Measurements from ENCODE around the gene L1CAM.
A peak's percentile ranks its signal among the peaks of the same experiment; 100 is the strongest.

The L1CAM gene

DNA sequence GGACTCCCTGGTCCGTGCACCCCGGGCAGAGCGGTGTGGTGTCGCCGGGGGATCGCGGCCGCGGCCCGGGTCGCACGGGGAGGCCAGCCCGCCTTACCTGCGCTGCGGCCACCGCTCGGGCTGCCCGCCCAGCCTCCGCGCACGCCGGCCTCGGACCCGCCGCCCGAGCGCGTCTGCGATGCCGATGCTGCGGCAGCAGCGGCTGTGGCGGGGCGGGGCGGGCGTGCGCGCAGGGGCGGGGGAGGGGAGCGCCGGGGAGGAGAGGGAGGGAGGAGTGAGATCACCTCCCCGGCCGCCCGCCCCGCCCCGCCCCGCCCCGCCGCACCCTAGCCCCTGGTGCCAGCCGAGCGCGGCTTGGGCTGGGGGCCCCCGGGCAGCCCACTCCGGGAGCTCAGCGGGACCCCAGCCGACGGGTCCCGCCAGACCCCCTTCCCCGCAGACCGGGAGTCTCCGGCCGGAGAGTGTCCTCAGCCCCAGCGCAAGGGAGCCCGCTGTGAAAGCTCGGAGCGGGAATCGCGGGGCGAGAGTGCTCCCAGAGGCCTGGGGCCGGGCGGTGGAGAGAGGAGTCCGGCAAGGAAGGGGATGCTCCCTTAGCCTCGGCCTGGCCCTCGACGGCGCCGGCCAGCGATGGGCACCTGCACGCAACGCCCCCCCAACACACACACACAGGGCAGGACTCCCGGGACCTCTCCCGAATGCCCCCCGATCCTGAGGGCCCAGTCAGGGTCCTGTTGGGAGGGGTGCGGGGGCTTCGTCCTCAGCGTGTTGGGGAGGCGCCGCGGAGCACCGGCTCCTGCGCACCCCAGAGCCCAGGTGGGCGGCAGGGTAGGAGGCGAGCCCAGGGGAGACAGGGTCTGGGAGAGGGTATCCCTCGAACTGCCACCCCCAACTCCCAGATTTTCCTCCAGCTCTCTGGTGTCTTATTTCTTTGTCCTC, at the start of gene L1CAM:
TSS of gene L1CAM (minus strand) at position 206 of the 936 bp plus-strand sequence. CDS start 10,337 bp downstream, outside the sequence.
- no peak for DNase-seq (ENCODE audit: low read depth)

DNA sequence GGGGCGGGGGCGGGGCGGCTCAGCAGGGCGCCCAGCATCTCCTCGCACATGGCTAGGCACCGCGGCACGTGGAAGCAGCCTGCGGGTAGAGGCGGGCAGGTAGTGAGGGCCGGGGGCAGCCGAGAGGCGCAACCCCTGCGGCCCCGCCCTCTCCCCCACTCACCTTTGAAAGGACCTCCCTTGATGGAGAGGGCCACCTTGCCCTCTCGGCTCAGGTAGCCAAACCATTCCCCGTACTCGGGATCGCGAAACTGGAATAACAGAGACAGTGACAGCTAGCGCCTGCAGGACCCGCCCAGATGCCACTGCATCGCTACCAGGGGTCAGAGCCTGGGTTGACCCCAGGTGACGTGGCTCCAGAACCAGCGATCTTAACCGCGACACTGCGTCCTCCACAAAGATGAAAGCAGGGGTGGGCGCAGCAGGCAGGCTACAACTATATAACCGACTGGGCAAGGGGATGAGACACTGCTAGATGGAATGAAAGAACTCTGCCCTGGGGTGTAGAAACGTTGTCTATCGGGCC, 49.4 kb upstream of the L1CAM start:
- no peak for DNase-seq (ENCODE audit: low read depth)

- DNase-seq (ENCODE audit: low read depth): no peak
Measured at GRCh38 chrX:153934762-153935325, 48.9 kb upstream of the L1CAM start, which contains the start of gene NAA10. NAA10 (minus strand) TSS chrX:153935037; CDS start chrX:153934904, 133 bp downstream.

DNA sequence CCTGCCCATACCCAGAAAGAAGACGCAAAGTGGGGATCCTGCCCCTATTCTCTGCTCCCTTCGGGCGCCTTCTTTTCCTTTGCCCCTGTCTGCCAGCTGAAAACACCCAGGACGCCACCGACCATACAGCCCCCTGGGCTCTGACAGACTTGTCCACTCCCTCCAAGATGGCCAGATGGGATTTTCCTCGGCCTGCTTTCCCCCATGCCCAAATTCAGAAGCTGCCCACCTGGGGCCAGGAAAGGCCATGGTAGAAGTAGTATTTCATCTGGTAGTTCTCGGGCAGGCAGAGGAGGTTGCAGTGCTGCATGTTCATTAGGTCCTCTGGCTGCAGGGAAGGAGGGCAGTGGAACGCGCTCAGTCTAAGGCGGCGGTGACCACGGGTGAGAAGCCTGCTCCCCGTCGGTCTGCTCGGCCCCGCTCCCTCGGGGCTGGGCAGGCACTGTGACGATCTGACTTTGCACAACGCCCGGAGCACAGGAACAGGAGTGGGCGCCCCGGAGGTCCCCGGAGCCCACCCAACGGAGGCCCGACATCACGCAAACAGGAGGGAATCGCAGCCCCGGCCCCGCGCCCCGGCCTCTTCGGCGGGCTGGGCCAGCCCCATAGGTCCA, 48.3 kb upstream of the L1CAM start:
- DNase-seq (ENCODE audit: low read depth): no peak

DNA sequence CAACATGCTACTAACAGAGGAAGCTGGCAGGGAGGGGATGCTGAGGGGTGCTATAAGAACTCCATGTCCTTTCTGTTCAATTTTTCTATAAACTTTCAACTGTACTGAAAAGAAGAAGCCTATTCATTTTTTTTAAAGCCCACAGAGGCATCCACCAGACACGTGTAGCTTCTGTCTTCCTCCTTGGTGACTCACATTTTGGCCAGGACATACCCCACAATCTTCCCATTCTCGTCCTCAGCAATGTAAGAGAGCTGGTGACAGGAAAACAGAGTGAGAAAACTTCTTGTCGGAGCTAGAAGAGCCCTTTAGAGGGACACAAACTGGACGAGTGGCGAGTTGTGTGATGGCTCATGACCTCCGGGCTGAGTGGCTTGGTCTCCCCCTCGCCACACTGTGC, 47.8 kb upstream of the L1CAM start:
- DNase-seq (ENCODE audit: low read depth): no peak

DNA sequence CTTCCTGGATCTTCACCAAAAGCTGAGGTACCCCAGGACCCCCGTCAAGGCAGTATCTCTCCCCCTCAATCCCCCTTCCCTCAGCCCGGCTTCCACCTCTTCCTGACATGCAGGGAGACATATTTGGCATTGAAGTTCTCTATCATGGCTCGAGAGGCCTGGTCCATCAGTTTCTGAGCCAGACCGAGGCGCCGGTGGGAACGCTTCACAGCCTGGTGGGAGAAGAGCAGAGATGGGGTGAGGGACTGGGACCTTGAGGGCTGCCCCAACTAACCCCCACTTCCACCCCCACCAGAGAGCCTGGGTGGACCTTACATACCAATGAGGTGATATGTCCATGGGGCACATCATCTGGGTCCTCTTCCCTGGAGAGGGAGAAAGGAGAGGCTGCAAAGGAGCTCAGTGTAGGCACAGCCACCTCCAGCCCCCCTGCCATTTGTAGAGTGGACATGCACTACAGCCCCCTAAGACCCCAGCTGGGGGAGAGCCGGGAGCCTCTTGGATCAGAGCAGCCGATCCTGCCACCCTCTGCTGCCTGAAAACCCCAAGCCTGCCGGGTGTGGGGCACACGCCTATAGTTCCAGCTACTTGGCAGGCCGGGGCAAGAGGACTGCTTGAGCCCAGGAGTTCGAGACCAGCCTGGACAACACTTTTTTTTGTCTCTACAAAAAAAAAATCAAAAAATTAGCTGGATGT, 46.4 kb upstream of the L1CAM start:
- DNase-seq (ENCODE audit: low read depth): no peak

GRCh38 chrX:153931748-153932147, 45.8 kb upstream of the L1CAM start:
- no peak for DNase-seq (ENCODE audit: low read depth)

DNA sequence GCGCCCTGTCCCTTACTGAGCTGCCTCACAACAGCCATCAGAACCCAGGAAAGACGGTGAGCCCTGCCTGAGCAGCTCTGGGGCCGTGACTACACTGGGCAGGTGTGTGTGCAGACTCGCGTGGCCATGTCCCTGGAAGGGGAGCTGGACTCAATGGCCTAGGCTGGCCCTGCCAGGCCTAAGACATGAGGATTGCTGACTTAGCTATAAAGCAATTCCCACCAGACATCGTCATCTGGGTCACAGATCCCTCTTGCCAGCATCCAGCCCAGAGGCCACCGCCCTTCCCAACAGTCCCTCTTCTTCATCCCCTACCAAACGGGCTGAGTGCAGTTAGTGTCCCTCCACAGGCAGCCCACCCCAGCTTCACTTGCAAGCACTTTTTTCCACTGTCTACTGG, 45.2 kb upstream of the L1CAM start:
- DNase-seq (ENCODE audit: low read depth): no peak

DNA sequence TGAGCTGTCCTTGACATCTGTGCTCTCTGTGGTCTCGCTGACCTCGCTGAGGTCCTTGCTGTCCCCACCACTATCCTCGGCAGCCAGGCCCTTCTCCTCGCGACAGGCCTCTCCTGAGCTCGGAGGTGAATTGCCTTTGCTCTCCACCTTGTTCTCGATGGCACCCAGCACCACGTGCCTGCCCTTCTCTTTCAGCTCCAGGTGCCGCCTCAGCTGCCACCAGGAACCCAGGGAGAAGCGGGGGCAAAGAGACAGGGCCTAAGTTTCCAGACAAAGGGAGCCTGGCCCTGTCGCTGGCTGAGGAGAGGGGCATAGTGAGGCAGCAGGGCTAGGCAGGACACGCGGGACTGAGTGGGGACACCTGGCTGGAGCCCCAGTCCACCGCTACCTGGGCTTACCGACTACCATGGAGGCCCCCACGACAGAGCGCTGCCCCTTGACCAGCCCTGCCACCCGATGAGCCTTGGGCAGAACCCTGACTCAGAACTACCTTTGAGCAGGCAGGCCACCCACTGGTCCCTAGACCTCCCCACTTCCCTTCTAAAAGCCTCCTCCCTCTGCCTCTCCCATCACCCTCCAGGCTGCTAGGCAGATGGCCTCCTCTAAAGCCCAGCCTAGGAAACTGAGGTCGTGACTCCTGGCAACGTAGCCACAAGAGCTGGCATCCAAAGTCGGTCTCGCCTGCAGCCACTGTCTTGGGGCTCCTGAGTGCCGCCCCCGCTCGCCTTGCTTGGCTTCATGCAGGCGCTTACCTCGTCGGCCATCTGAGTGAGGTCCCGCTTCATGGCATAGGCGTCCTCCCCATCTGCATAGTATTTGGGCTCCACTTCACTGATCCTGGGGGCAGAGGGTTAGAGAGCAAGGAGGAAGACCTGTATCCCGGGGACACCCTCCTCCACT, 44.3 kb upstream of the L1CAM start:
- no peak for DNase-seq (ENCODE audit: low read depth)

GRCh38 chrX:153929576-153929975, 43.6 kb upstream of the L1CAM start:
- DNase-seq (ENCODE audit: low read depth): no peak

DNA sequence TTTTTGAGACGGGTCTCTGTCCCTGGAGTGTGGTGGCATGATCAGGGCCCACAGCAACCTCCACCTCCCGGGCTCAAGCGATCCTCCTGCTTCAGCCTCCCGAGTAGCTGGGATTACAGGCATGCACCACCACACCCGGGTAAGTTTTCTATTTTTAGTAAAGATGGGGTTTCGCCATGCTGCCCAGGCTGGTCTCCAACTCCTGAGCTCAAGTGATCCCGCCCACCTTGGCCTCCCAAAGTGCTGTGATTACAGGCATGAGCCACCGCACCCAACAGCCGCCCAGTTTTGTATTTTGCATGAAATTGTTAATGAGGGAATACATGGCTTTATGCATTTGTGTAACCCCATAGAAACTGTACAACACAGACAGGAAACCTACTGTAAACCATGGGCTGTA, 42.9 kb upstream of the L1CAM start:
- DNase-seq (ENCODE audit: low read depth): no peak

- DNase-seq (ENCODE audit: low read depth): peak; percentile 69
Measured at GRCh38 chrX:153927922-153928760, 42.2 kb upstream of the L1CAM start.

DNA sequence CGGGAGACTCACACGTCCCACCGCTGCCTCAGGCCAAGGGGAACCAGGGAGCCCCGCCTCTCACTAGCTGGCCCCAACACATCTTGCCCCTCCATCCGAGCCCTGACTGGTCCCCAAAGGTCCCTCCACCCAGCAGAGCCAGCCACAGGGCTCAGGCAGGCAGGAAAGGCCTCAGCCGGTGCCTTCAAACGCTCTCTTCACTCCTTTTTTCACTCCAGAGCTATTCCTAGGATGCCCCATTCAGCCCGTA, 41.6 kb upstream of the L1CAM start:
- no peak for DNase-seq (ENCODE audit: low read depth)

DNA sequence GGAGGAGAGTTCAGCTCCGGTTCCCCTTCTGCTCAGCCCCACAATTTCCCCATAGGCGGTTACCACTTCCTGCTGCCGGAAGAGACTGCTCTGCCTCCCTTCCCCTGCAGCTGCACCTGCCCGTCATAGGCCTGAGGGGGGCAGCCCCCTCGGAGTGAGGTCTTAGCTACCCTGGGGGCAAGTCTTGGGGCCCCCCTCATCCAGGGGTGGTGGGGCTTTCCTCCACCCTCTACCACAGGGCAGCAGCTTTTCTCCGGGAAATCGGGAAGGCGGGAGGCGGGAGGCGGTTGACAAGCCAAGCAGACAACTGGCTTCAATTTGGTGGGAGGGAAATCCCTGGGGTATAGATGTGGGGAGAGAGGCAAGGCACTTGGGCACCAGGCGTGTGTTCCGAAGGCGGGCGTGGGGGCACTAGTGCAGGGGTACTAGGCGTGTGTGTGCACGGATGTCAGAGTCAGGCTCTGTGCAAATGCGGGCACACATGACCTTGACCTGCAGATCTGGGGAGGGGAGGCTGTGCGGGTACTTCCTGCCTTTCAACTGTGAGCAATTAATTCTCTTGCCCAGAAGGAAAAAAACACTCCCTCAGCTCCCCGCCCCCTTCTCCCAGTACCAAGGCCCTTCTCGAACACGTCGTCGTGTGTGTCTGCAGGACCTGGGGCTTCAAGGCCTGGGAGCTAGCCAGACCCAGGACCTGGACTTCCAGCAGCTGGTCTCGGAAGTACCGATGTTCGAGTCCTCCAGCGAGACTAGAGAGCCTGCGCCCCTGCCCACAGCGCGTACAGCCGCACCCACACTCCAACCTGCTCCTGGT, 41.1 kb upstream of the L1CAM start:
- no peak for DNase-seq (ENCODE audit: low read depth)

DNA sequence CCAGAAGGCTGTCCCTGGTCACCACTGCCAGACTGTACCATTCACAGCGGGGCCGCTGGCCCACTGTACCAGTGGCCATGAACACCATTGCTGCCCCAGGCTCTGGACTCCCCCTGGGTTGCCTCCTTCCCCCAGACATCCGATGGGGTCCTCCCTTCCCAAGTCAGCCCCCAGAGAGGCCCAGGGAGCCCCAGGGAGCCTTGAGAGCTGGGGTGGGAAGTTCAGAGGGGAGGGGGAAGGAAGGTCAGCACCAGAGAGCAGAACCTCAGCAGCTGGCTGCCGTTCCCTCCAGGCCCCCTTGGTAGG, 40.5 kb upstream of the L1CAM start:
- DNase-seq (ENCODE audit: low read depth): no peak

- DNase-seq (ENCODE audit: low read depth): no peak
Measured at GRCh38 chrX:153925739-153926551, 40.0 kb upstream of the L1CAM start, which contains the start of gene ARHGAP4. ARHGAP4 (minus strand) TSS chrX:153926264; CDS start chrX:153926202, 62 bp downstream.

DNA sequence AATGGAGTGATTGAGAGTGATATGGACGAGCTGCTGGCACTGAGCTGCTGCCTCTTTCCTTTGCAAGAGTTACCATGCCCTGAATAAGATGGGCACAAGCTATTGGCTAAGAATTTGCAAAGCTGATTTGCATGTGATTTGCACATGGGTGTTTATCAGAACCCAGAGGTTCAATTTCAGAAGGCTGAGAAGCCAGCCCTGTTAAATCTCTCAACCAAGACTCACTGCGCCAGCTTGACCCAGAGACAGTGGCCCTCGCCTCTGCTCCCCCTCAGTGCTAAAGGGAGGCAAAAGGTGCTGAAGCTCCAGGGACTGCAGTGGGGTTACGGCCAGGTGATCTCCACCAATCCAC, 39.4 kb upstream of the L1CAM start:
- no peak for DNase-seq (ENCODE audit: low read depth)

- no peak for DNase-seq (ENCODE audit: low read depth)
Measured at GRCh38 chrX:153924149-153924861, 38.3 kb upstream of the L1CAM start.
